DMS153 treated with DMSO at 0.1 percent for 48 hours (cell line): Measurements from ENCODE around the gene AP1AR.
"Not testable (repeated sequence)": the region's sequence is repeated elsewhere in the genome, so short reads cannot be mapped to it uniquely, and the experiment has no call there.

ENCODE experiments used
- DNase-seq: peaks from one replicate; lab custom pipeline; 2025; ENCODE audit not compliant: unreplicated experiment; lab: John Stamatoyannopoulos, UW

The AP1AR gene

DNA sequence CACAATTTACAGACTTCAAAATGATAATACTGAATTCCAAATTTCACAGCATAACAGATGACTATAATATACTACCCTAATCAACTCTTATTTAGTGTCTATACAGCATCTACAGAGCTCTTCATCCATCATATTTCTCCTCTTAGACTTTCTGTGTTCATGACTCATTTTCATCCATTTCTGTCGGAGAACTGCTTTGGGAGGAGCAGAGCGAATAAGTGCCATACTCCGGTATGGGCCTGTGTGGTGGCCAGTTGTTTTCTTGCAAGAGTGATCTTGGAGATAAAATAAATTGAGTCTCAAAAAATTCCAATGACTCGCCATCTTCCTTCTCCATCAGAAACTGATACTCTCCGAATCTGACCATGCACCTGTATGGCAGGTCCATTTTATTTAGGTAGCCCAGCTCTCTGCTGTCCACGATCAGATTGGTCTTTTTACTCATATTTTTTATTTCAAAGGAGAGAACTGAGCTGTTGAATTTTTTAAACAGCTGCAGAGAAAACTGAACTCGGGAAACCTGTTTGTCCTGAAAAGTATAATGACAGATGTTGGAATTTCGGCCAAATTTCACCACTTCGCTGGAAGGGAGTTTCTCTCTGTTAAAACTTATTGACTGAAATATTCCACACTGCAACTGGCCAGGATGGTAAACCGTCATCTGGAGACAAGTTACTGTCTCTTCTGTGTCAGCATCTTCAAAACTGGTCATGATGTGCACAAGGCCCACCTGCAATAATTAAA lies 46.3 kb downstream of the AP1AR start:
- DNase-seq, result no peak

DNA sequence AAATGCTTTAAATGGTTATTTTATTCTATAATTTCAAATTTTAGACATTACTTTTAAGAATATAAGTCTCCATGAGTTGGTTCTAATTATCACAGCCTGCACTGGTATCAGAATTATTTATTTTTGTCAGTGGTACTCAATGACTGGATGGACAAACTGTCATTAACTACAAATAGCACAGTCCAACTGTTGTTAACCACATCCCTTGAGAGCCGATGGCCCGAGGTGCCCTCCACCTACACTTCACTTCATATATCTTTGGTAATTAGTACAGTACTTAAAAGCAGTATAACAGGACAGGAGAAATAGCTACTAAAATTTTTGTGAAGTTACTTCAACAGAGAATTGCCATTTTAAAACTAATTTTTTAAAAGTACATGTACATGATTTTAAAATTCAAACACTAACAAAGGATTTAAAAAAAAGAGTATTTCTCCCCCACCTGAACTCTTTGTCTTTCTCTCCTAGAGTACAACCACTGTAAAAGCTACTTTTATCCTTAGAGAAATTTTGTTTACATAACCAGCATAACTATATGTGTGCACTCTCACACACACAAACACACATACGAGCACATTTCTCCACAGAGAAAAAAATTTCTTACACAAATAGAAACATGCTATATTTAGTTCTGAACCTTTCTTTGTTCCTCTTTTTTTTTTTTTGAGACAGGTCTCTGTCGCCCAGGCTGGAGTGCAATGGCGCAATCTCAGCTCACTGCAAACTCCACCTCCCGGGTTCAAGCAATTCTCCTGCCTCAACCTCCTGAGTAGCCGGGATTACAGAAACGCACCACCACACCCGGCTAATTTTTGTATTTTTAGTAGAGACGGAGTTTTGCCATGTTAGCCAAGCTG lies 47.7 kb downstream of the AP1AR start:
- DNase-seq, result no peak

DNA sequence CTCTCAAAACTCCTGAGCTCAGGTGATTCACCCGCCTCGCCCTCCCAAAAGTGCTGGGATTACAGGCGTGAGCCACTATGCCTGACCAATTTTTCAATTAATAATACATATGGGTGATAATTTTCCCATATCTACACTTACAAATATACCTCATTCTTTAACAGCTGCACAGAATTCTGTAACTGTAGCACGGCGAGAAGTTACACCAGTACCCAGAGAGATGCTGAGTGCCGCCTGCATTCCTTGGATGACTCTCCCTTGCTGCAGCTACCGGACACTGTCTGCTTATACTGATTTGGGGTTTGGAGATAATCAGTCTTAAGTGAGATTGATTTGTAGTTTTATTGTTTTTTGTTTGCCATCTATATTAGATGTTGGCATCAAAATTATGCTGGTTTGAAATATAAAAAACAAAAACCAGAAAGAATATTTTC lies 48.3 kb downstream of the AP1AR start:
- no peak for DNase-seq

DNA sequence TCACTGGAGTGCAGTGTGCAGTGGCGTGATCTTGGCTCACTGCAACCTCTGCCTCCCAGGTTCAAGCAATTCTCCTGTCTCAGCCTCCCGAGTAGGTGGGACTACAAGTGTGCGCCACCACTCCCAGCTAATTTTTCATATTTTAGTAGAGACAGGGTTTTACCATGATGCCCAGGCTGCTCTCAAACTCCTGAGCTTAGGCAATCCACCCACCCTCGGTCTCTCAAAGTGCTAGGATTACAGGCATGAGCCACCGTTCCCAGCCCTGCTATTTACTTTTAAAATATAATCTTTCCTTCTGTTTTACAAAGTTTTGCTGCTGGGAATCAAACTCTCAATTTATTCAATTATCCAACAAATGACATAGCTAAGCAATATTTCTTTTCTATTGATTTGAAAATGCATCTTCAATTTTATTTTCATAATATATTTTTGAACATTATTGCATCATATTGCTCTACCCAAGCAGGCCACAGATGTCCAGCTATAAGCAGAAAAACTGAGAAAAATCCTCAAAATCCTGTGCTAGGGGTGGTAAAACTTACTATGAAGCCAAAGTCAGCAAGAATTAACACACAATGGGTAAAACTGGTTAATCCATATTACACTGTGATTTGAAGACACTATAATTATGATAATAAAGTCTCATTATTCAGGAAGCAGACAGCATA lies 48.9 kb downstream of the AP1AR start:
- no peak for DNase-seq

DNA sequence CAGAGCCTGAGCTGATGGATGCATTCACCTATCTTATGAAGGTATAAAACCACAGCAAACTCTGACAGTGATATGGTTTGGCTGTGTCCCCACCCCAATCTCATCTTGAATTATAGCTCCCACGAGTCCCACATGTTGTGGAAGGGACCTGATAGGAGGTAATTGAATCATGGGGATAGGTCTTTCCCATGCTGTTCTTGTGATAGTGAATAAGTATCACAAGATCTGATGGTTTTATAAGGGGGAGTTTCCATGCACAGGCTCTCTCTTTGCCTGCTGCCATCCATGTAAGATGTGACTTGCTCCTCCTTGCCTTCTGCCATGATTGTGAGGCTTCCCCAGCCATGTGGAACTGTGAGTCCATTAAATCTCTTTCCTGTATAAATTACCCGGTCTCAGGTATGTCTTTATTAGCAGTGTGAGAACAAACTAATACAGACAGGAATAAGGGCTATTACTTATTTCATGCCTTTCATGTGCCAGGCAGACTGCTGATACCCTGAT lies 50.4 kb downstream of the AP1AR start:
- not testable (repeated sequence) for DNase-seq

DNA sequence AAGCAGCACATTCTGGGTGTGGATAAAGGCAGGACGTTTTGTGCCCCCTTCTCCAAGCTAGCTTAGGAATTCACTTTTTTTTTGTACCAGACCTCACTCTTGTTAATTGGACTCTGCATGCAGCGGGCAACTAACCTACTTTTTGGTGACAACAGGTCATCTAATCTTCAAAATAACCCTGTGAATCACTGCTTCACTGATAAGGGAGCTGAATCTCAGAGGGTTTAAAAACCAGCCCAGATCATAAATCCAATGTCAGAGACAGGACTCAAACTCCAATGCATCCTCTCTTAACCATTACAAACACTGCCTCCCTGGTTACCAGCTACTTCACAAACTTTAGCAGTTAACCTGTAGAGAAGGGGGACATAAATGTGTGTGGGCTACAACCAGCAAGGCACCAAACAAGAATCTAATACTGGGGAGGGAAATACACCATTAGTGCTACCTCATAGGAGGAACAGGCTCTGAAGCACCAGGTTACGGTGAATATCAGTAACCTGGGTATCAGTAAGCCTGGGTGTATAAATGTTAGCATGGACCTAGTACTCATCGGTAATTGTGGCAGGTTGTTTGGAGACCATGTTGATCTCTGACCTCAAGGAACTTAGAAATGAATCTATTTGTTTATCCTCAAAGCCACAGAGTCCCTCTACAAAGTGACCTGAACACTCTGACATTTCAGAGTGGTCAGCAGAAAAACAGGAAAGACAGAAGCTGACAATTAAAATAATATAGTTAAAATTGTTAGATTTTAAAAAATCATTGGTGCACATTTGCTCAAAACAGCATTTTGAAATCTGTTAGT lies 51.5 kb downstream of the AP1AR start:
- DNase-seq, result no peak

DNA sequence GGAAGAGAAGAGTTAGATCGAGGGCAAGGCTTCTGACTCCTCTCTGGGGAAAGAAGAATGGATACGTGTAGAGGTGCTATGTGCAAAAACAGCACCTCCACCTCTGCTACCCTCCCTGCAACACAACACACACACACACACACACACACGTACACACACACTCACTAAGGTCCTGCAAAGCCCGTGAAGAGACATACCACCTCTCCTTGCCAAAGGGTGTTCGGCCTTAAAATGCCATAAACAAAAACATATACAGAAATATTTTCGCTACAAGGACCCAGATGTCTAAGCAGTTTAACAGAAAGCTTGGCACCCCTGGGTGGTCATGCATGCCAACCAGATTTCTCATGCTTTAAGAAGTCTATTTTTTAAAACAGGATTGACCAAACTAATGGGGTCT lies 52.6 kb downstream of the AP1AR start:
- DNase-seq, result no peak

DNA sequence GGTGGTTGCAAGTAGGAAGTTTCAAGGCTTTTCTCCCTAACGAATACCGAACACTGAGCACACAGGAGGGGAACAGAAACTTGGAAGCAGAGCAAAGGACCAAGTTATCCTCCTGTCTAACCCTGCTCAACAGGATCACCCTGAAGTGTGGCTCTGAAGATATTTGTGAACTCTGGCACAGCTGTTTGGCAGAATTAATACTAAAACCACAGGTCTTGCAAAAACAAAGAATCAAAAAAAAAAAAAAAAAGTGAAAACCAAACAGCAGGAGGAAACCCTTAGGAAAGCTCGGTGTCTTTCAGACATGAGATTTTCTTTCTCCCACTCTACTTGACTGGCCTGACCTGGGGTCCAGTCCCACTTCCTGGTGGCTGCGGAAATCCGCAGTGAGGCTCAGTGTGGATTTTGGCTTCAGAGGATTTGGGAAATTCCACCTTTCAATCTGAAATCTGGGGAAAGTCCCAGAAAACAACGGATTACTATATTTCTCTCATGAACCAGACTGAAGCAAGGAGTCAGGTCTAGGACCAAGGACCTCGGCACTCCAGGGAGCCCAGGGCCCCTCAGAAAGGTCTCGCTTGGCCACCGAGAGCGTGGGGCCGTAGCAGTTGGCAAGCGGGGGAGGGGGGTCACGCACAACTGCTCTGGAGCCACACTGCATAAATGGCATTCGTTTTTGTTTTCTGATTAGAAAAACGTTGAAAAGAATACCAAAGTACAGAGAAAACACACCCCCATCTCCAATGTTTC lies 53.2 kb downstream of the AP1AR start:
- no peak for DNase-seq

DNA sequence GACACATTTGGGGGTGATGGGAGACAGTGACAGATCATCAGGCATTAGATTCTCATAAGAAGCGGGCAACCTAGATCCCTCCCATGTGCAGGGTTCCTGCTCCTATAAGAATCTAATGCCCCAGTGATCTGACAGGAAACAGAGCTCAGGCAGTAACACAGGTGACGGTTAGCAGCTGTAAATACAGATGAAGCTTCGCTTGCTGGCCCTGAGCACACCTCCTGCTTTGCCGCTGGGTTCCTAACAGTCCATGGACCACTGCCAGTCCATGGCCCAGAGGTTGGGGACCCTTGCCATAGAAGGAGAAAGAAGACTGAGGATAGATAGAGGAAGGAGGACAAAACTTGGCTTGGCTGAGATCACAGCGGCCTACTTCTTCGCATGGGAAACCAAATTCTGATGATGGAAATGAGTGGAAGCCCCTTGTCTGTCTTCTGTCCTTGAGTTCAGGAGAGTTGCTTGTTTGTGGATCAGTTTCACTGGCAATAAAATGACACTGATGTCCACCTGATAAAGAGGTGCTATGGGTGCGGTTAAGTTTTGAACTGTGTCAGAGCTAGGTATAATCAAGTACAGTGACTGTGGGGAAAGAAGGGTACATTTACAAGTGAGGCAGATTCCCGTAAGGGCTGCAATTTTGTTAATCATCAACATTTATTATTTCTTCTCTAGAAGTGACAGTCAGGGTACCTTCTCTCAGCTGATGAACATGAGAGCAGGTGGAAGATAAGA lies 55.8 kb downstream of the AP1AR start:
- no peak for DNase-seq

DNA sequence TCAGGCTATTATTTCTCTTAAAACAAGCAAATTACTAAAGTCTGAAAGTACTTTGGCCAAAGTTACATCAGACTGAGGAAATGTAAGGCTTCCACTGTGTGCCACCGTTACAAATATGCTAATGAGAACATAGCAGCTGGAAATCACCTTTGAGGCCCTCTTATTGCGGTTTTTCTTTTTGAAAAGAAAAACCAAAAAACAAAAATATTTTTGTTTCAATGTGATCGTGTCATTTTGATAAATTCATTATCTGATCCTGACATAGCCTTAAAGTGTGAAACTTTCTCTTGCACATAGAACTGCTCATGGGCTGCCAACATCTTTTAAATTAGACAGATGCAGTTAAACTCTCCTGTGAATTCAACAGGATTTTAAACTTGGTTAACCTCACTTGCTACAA lies 56.9 kb downstream of the AP1AR start:
- no peak for DNase-seq

DNA sequence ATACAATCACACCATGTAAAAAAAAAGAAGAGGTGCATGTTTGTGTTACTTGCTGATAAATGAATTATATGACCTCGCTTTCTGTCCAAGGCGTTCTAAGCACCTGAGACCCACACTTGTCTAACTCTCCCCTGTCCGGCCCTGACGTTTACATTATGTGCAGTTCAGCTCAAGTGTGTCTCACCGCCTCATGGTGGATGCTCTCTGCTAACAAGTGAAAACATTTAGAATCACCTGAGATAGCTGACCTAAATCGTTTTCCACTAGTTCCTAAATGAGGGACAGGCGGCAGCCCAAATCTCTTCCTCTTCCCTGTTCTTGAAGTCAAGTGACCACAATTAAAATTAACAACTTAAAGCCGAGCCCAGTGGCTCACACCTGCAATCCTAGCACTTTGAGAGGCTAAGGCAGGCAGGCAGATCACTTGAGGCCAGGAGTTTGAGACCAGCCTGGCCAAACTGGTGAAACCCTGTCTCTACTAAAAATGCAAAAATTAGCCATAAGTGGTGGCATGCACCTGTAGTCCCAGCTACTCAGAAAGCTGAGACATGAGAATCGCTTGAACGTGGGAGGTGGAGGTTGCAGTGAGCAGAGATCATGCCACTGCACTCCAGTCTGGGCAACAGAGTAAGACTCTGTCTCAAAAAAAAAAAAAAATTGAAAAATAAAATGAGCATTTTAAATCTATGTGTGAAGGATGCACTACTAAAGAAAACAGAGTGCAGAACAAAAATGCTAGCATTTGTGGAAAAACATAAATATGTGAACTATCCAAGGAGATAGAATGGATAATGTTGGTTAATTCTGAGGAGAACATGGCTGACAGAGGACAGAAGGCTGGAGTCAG lies 58.0 kb downstream of the AP1AR start:
- no peak for DNase-seq

DNA sequence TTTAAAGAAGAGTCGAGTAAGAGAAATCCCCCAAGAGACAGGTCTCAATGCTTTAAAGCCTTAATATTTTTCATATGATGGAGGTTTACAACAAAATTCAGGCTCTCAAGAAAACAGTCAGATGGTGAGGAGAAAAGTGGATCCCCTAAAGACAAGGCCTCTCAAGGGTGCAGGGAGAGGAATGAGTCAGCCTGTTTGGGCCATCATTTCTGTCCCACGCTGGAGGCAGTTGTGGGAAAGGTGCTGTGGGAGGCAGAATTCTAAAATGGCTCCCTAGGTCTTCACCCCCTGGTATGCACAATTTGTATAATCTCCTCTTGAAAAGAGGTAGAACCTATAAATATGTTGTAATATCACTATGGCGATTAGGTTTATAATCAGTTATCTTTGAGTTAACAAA lies 58.8 kb downstream of the AP1AR start:
- DNase-seq, result no peak

DNA sequence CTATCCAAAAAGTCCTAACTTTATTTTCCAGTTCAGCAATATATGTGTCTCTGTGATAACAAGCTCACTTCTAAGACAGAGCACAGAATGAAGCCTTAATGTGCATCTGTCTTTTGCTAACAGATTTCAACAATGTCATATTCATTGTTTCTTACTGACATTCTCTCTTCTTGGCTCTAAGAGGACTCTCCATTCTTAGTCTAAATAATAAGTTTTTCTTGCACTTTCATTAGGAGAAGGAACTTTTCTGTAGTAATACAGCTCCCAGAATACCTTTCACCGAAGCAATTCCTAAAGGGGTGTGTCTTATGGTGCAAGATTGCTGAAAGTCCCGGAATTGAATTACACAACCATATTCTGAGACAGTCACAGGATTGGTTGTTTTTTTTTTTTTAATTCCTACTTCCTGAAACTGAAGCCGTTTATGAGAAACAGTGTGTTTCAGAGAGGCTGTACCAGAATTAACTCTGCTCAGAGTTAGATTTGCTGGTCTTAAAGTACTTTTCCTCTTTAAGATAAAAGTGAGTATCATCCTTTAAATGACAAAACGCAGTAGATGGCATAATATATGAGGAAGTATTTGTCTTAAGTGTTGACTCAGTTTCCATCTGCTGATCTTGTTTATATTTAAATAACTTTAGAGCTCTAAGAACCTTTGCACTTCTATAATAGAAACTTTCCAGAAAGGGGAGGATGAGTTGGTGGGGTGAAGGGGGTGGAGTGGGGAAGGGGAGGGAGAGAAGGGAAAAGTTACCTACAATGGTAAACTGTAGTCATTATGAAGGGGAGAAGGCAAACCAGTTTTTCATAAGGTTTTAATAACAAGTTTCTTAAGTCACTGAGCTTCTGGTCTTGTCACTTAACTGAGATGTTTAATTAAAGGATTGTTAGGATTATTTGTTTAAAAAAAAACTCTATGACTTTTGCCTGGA lies 65.6 kb downstream of the AP1AR start, which contains the start of gene ALPK1:
Gene ALPK1, plus strand, starts transcription at position 421 of the 932 bp plus-strand sequence.
- no peak for DNase-seq

DNA sequence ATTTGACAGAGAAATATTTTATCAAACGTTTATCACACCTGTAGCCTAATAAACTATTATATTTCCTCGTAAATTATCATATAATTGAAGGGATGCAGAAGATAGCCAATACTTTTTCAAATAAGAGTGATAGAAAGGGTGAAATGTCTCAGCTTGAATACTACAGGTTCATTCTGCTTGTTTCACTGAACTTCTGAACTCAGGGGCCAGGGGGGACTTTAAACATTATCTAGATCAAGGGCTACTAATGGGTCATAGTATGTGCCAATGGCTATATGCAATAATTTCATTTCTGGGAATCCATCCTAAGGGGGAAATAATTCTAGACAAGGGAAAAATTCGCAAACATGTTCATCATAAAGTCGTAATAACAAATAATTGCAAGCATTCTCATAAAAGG lies 68.1 kb downstream of the AP1AR start:
- DNase-seq, result no peak

DNA sequence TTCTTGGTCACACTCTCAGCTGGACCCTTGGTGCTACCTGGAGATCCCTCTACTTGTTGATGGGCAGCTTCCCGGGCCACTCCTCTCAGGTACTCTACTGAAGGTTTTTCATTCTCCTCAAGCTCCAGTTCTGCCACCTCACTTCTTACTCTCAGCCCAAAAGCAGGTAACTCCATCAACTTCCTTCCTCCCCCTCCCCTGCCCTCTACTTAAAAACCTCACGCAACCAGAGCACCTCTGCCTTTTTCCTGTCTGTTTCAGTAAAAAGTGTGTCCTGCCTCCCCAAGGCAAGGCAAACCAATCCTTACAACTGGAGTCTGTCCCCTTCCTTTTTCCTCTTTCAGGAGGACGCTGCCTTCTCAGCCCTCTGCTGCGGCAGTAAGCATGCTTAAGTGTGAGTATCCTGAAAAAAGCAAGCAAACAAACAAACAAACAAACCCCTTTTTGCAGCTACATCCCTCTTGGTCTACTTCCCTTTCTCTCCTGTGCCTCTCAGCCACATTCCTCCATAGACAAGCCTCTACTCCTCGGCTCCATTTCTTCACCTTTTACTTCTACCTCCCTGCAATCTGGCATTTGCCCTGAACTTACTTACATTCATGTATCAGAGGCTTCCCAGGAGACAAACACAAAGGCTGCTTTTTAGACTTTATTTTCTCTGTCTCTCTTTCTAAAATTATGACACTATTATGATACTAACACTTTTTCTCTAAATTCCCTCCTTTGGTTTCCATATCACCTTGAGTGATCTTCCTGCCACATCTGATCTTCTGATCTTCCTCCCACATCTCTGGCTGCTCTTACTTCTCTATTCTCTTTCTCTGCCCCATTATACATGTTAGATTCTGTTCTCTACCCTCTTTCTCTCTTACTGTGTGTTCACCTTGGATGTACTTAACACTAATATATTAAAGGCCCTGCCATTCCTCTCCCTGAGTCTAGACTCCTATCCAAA lies 71.0 kb downstream of the AP1AR start:
- DNase-seq, result no peak

DNA sequence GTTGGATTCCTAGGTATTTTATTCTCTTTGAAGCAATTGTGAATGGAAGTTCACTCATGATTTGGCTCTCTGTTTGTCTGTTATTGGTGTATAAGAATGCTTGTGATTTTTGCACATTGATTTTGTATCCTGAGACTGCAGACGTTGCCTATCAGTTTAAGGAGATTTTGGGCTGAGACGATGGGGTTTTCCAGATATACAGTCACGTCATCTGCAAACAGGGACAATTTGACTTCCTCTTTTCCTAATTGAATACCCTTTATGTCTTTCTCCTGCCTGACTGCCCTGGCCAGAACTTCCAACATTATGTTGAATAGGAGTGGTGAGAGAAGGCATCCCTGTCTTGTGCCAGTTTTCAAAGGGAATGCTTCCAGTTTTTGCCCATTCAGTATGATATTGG lies 73.9 kb downstream of the AP1AR start:
- DNase-seq, result not testable (repeated sequence)
